Omental fat pad (tissue), 4 donors: ENCODE measurements around the gene FALEC. TPM values are rescaled to one million over a fixed set of nuclear protein-coding genes. Genes with fewer than 3 reads are reported as not detected.

Source experiments
- ATAC-seq: fragments of 150-250 bp; one replicate; pipeline ENCODE4 v1.9.1; 2016; ENCODE audit warnings: mild to moderate bottlenecking, moderate library complexity; ENCODE audit not compliant: low FRiP score
- DNase-seq: peaks from one replicate; pipeline ENCODE4 v3.0.0-alpha.2; 2019; ENCODE audit warnings: low spot score
- CTCF ChIP-seq, 3 donors: fragments of 450-650 bp; IDR thresholded peaks; one replicate each; pipeline ENCODE4 v1.5.1; 2016 to 2017; ENCODE audit warnings: antibody characterized with exemption in 3 of 3, mild to moderate bottlenecking in 3 of 3, moderate library complexity in 2 of 3
- total RNA-seq, 4 donors: library from RNA; depleted of rRNA; stranded (reverse); fragments of >200 nt; gene quantifications; one replicate each; pipeline ENCODE4 v1.1.0, GENCODE V29; 2016

Gene FALEC
- not detected for total RNA-seq

- peak; percentile 80 for DNase-seq
- peak; percentile 98 for ATAC-seq
- no peak for TF ChIP-seq CTCF (IDR thresholded peaks at IDR 0.05)
Measured at GRCh38 chr1:150515328-150516049, at the start of gene FALEC. Gene FALEC (plus strand): TSS chr1:150515752.

- ATAC-seq, result no peak
- DNase-seq, result no peak
- TF ChIP-seq CTCF (IDR thresholded peaks at IDR 0.05), result no peak
Measured at GRCh38 chr1:150466964-150467363, 48.6 kb upstream of the FALEC start.

GRCh38 chr1:150469291-150469690 lies 46.3 kb upstream of the FALEC start:
- DNase-seq, result no peak
- ATAC-seq, result no peak
- TF ChIP-seq CTCF (IDR thresholded peaks at IDR 0.05), result no peak

GRCh38 chr1:150472601-150473200 lies 42.9 kb upstream of the FALEC start:
- no peak for ATAC-seq
- DNase-seq, result no peak
- no peak for TF ChIP-seq CTCF (IDR thresholded peaks at IDR 0.05)

GRCh38 chr1:150473659-150474058 lies 41.9 kb upstream of the FALEC start:
- ATAC-seq (no peak), DNase-seq (no peak)
- no peak for TF ChIP-seq CTCF (IDR thresholded peaks at IDR 0.05)

- DNase-seq, result no peak
- no peak for TF ChIP-seq CTCF (IDR thresholded peaks at IDR 0.05)
- ATAC-seq, result no peak
Measured at GRCh38 chr1:150474869-150475268, 40.7 kb upstream of the FALEC start.

- no peak for DNase-seq
- no peak for TF ChIP-seq CTCF (IDR thresholded peaks at IDR 0.05)
- no peak for ATAC-seq
Measured at GRCh38 chr1:150476754-150477153, 38.8 kb upstream of the FALEC start.
